ENCODE measurements around the gene MUC4.
"Not testable (repeated sequence)": the region's sequence is repeated elsewhere in the genome, so short reads cannot be mapped to it uniquely, and the experiment has no call there.

DNA sequence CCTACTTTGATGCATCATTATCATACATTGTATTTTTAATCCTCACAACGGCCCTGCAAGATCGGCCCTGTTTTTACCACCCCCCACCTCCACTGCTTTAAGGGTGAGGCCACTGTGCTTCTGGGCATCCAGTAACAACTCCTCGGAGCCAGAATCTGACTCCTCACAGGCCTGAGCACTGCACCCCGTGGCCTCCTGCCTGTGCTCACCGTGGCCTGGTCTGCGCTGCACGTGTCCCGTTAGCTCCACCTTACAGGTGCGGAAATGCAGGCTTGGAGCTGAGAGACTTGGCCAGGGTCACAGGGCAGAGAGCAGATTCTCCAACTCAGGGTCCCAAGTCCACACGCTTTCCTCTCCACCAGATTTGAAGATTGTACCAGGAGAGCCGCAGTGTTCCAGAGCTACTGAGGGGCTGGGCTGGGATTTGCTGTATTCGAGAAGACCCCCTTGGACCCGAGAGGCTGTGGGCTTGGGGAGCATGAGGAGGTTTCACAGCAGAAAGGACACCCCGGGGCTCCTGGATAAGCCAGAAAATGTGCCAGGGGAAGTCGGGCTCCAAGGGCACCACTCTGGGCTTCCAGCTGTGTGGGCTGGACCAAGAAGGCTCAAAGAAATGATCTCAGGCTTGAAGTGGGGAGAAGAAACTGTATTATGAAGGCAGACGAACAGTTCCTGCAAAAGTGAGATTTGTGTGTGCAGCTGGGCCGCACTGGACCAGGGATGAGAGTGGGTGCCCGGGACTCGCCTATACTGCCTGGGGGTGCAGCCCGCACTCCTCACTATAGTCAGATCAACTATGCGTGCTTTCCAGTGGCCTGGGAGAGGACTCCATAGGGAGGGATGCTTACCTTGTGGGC lies 89.4 kb downstream of the MUC4 start:
- not testable (repeated sequence) for TF ChIP-seq POLR2A (IDR thresholded peaks at IDR 0.05)
- TF ChIP-seq, protein P1, sequence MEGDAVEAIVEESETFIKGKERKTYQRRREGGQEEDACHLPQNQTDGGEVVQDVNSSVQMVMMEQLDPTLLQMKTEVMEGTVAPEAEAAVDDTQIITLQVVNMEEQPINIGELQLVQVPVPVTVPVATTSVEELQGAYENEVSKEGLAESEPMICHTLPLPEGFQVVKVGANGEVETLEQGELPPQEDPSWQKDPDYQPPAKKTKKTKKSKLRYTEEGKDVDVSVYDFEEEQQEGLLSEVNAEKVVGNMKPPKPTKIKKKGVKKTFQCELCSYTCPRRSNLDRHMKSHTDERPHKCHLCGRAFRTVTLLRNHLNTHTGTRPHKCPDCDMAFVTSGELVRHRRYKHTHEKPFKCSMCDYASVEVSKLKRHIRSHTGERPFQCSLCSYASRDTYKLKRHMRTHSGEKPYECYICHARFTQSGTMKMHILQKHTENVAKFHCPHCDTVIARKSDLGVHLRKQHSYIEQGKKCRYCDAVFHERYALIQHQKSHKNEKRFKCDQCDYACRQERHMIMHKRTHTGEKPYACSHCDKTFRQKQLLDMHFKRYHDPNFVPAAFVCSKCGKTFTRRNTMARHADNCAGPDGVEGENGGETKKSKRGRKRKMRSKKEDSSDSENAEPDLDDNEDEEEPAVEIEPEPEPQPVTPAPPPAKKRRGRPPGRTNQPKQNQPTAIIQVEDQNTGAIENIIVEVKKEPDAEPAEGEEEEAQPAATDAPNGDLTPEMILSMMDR (IDR thresholded peaks at IDR 0.05), result not testable (repeated sequence)

All from Peyer's patch (tissue), 4 donors.